CD14-positive monocyte (primary cell): ENCODE data around the gene CORO1C. TPM values are rescaled to one million over a fixed set of nuclear protein-coding genes. Genes with fewer than 3 reads are reported as not detected.

ENCODE experiments used
- DNase-seq, 3 donors: peaks; one replicate each; pipeline ENCODE4 v3.0.0-alpha.2; 2011 to 2022
- H2AFZ ChIP-seq: 2 replicates; pipeline ENCODE4 v1.6.0; 2012; ENCODE audit warnings: mild to moderate bottlenecking, low read depth, low read length, inconsistent platforms; ENCODE audit not compliant: insufficient read depth, poor library complexity, severe bottlenecking
- H3K27ac ChIP-seq, 2 donors: 1 replicate in 1 of 2; 2 replicates in 1 of 2; pipeline ENCODE4 v1.5.1; 2012 to 2013; ENCODE audit warnings: low read length in 2 of 2, control low read depth in 1 of 2, inconsistent platforms in 1 of 2, low read depth in 1 of 2, mild to moderate bottlenecking in 1 of 2
- H3K27me3 ChIP-seq, 2 donors: one replicate each; pipeline versions ENCODE4 v1.6.0 to v1.6.1; 2011 to 2013; ENCODE audit warnings: low read length in 2 of 2; ENCODE audit not compliant: control insufficient read depth in 2 of 2, insufficient read depth in 2 of 2
- H3K36me3 ChIP-seq, 2 donors: replicated peaks in 1 of 2; 1 replicate in 1 of 2; 2 replicates in 1 of 2; pipeline versions ENCODE4 v1.5.1 to v1.6.1; 2012 to 2013; ENCODE audit warnings: low read length in 2 of 2, control low read depth in 1 of 2, inconsistent platforms in 1 of 2, mild to moderate bottlenecking in 1 of 2; ENCODE audit not compliant: insufficient read depth in 2 of 2, control insufficient read depth in 1 of 2
- H3K4me1 ChIP-seq, 2 donors: 1 replicate in 1 of 2; 2 replicates in 1 of 2; pipeline versions ENCODE4 v1.5.1 to v1.6.1; 2012 to 2013; ENCODE audit warnings: low read length in 2 of 2, control low read depth in 1 of 2, inconsistent platforms in 1 of 2, mild to moderate bottlenecking in 1 of 2, moderate library complexity in 1 of 2; ENCODE audit not compliant: insufficient read depth in 2 of 2, control insufficient read depth in 1 of 2
- H3K4me2 ChIP-seq: replicated peaks from 2 replicates; pipeline ENCODE3; 2012; ENCODE audit warnings: low read length, moderate library complexity, mild to moderate bottlenecking; ENCODE audit not compliant: poor library complexity, severe bottlenecking; ENCODE audit errors: extremely low read depth
- H3K4me3 ChIP-seq, 3 experiments: fragments of 200-600 bp in 1 of 3; sonication (generic) in 1 of 3; replicated peaks in 1 of 3; 1 replicate in 2 of 3; 2 replicates in 1 of 3; pipeline ENCODE4 v1.5.1; 2011 to 2013; ENCODE audit warnings: low read length in 3 of 3, mild to moderate bottlenecking in 3 of 3, control low read depth in 2 of 3, low read depth in 2 of 3, inconsistent platforms in 1 of 3, moderate library complexity in 1 of 3
- H3K79me2 ChIP-seq: 2 replicates; pipeline ENCODE4 v1.6.0; 2012; ENCODE audit warnings: mild to moderate bottlenecking, control low read depth, inconsistent platforms, low read length, moderate library complexity; ENCODE audit not compliant: insufficient read depth
- H3K9ac ChIP-seq: 2 replicates; pipeline ENCODE4 v1.6.0; 2017; ENCODE audit warnings: low read length, mild to moderate bottlenecking; ENCODE audit not compliant: insufficient read depth, poor library complexity, severe bottlenecking
- H3K9me3 ChIP-seq, 2 donors: replicated peaks in 1 of 2; 1 replicate in 1 of 2; 2 replicates in 1 of 2; pipeline versions ENCODE4 v1.5.1 to v1.6.1; 2012 to 2013; ENCODE audit warnings: low read length in 2 of 2, control low read depth in 1 of 2; ENCODE audit not compliant: control insufficient read depth in 1 of 2, insufficient read depth in 1 of 2
- H4K20me1 ChIP-seq: 2 replicates; pipeline ENCODE4 v1.6.0; 2012; ENCODE audit warnings: mild to moderate bottlenecking, low read length, control low read depth, moderate library complexity; ENCODE audit not compliant: insufficient read depth
- H3K27ac Mint-ChIP-seq, 7 donors: one replicate each; pipeline ENCODE4 v1.8.0; 2020; ENCODE audit warnings: mild to moderate bottlenecking in 7 of 7, mixed read lengths in 7 of 7, moderate library complexity in 6 of 7, inconsistent platforms in 2 of 7
- H3K27me3 Mint-ChIP-seq, 3 donors: one replicate each; pipeline ENCODE4 v1.8.0; 2021 to 2022; ENCODE audit warnings: low read depth in 3 of 3, mild to moderate bottlenecking in 3 of 3, mixed read lengths in 3 of 3, moderate library complexity in 3 of 3, inconsistent platforms in 1 of 3
- H3K36me3 Mint-ChIP-seq, 2 donors: one replicate each; pipeline ENCODE4 v1.8.0; 2020; ENCODE audit warnings: mixed read lengths in 2 of 2, inconsistent platforms in 1 of 2, mild to moderate bottlenecking in 1 of 2
- H3K4me1 Mint-ChIP-seq: one replicate; pipeline ENCODE4 v1.8.0; 2020; ENCODE audit warnings: mild to moderate bottlenecking, mixed read lengths
- H3K4me3 Mint-ChIP-seq, 2 donors: one replicate each; pipeline ENCODE4 v1.8.0; 2020; ENCODE audit warnings: mild to moderate bottlenecking in 2 of 2, mixed read lengths in 2 of 2, moderate library complexity in 1 of 2
- H3K9me3 Mint-ChIP-seq, 7 donors: one replicate each; pipeline ENCODE4 v1.8.0; 2020 to 2022; ENCODE audit warnings: mixed read lengths in 7 of 7, mild to moderate bottlenecking in 6 of 7, moderate library complexity in 6 of 7, inconsistent platforms in 2 of 7
- CTCF ChIP-seq: fragments of 200-600 bp; IDR thresholded peaks from one replicate; pipeline ENCODE4 v1.8.0; 2022; ENCODE audit warnings: antibody characterized with exemption, mild to moderate bottlenecking
- WGBS: methylation state at CpG from one replicate; pipeline ENCODE4 v1.1.5; 2013; ENCODE audit warnings: missing lambda C conversion rate; ENCODE audit not compliant: insufficient coverage; 5-methylcytosine and 5-hydroxymethylcytosine counted together
- intact Hi-C, 2 donors: fragments of 100-400 bp; cut with micrococcal nuclease; formaldehyde crosslinking; loops; one replicate each; pipeline versions ENCODE4 v1.15.0 to v1.15.1; 2023
- polyA plus RNA-seq, 3 donors: library from polyadenylated mRNA; depleted of rRNA in 1 of 3; unstranded in 2 of 3; stranded (reverse) in 1 of 3; fragments of 300-500 nt in 2 of 3; fragments of >200 nt in 1 of 3; fragmentation: Illumina TruSeq in 2 of 3; gene quantifications; 1 replicate in 2 of 3; 2 replicates in 1 of 3; pipeline ENCODE4 v1.2.3, GENCODE V29; 2012 to 2021

The CORO1C gene
- polyA plus RNA-seq, 3 donors = 77.5 to 285 (median 229) TPM

- peak in 1 of 3 donors; percentile 61 for DNase-seq
- no peaks in the 10 kb centered on the region for H3K27me3 ChIP-seq
- WGBS = 13% methylated on average over 2 of the region's 5 CpGs
- H3K4me1 ChIP-seq = peaks cover 19 to 30% of the 10 kb centered on the region in 2 donors
- intact Hi-C loops = loop anchor here in 1 of 2 donors (5.0 kb wide), 1 partner anchor 35 kb away; no protein-coding TSS in a partner anchor
- no peaks in the 10 kb centered on the region for H3K9me3 Mint-ChIP-seq
- H4K20me1 ChIP-seq = peaks cover 99% of the 10 kb centered on the region
- no peak overlapping the region for H3K4me3 ChIP-seq
- no peak overlapping the region for H3K4me3 Mint-ChIP-seq
- TF ChIP-seq CTCF = no peak
- no peak overlapping the region for H3K9ac ChIP-seq
- H2AFZ ChIP-seq = no peak overlapping the region
- H3K9me3 ChIP-seq = no peaks in the 10 kb centered on the region
- H3K36me3 ChIP-seq = peaks cover 39 to 67% of the 10 kb centered on the region in 2 donors
- peaks cover 79 to 82% of the 10 kb centered on the region in 2 donors for H3K36me3 Mint-ChIP-seq
- H3K27ac Mint-ChIP-seq = peak overlapping the region; percentile 30 to 89 (median 71)
- peaks cover 100% of the 10 kb centered on the region for H3K79me2 ChIP-seq
- H3K27ac ChIP-seq = peak overlapping the region in 1 of 2 donors; percentile 51
- H3K4me2 ChIP-seq = no peak overlapping the region
- H3K4me1 Mint-ChIP-seq = peaks cover 49% of the 10 kb centered on the region
- peaks cover 0 to 2% (median 0%) of the 10 kb centered on the region in 3 donors for H3K27me3 Mint-ChIP-seq
Measured at GRCh38 chr12:108701779-108702441, 29.4 kb downstream of the CORO1C start.

GRCh38 chr12:108700833-108701541, 30.3 kb downstream of the CORO1C start:
- no peak overlapping the region for H2AFZ ChIP-seq
- Mint-ChIP-seq H3K9me3 (no peaks in the 10 kb centered on the region), H3K27me3 (peaks cover 0 to 2% (median 0%) of the 10 kb centered on the region in 3 donors), H3K4me1 (peaks cover 52% of the 10 kb centered on the region), H3K27ac (peak overlapping the region in 3 of 7 donors; percentile 38 to 74 (median 59)), H3K4me3 (no peak overlapping the region), H3K36me3 (peaks cover 78 to 80% of the 10 kb centered on the region in 2 donors)
- peaks cover 24 to 35% of the 10 kb centered on the region in 2 donors for H3K4me1 ChIP-seq
- WGBS = no CpG with 5 or more reads among the region's 12 CpGs
- no peaks in the 10 kb centered on the region for H3K27me3 ChIP-seq
- H3K9ac ChIP-seq = no peak overlapping the region
- no peak for TF ChIP-seq CTCF
- no peaks in the 10 kb centered on the region for H3K9me3 ChIP-seq
- peaks cover 99% of the 10 kb centered on the region for H4K20me1 ChIP-seq
- H3K27ac ChIP-seq = peak overlapping the region in 1 of 2 donors; percentile 51
- H3K4me3 ChIP-seq = no peak overlapping the region
- peaks cover 100% of the 10 kb centered on the region for H3K79me2 ChIP-seq
- intact Hi-C loops = loop anchor here in 1 of 2 donors (5.0 kb wide), 1 partner anchor 34 kb away; no protein-coding TSS in a partner anchor
- no peak overlapping the region for H3K4me2 ChIP-seq
- no peak for DNase-seq
- peaks cover 39 to 72% of the 10 kb centered on the region in 2 donors for H3K36me3 ChIP-seq
